SK-N-SH treated with all-trans-retinoic acid at 6 μM for 48 hours (cell line): ENCODE results near the gene ADGRV1.
"Not testable (repeated sequence)": the region's sequence is repeated elsewhere in the genome, so short reads cannot be mapped to it uniquely, and the experiment has no call there.

Source experiments
- ATAC-seq: fragments of 200-7000 bp; cut with Tn5 transposase; 3 replicates; pipeline ENCODE4 v1.9.1; 2020; ENCODE audit warnings: mild to moderate bottlenecking, moderate library complexity
- ARNTL ChIP-seq: fragments of 450-650 bp; formaldehyde crosslinking; IDR thresholded peaks from 2 replicates; pipeline ENCODE4 v1.5.0; 2020; ENCODE audit warnings: low read depth, mild to moderate bottlenecking, moderate library complexity, borderline replicate concordance
- BACH2 ChIP-seq: fragments of 250-450 bp; sonication (Bioruptor Pico); IDR thresholded peaks from 2 replicates; pipeline ENCODE4 v1.9.0; 2021; ENCODE audit warnings: mild to moderate bottlenecking, borderline replicate concordance
- CSDC2 ChIP-seq: fragments of 250-450 bp; sonication (Bioruptor Pico); IDR thresholded peaks from 2 replicates; pipeline ENCODE4 v1.5.0; 2020; ENCODE audit warnings: mild to moderate bottlenecking, moderate library complexity
- ESRRG ChIP-seq: fragments of 250-450 bp; sonication (Bioruptor Pico); IDR thresholded peaks from 2 replicates; pipeline ENCODE4 v1.6.1; 2021; ENCODE audit warnings: mild to moderate bottlenecking
- GLIS3 ChIP-seq: fragments of 250-450 bp; sonication (Bioruptor Pico); IDR thresholded peaks from 2 replicates; pipeline ENCODE4 v1.5.0; 2020; ENCODE audit warnings: mild to moderate bottlenecking, moderate library complexity
- ISL1 ChIP-seq: fragments of 250-450 bp; sonication (Bioruptor Pico); IDR thresholded peaks from 2 replicates; pipeline ENCODE4 v2.1.2; 2022; ENCODE audit warnings: mild to moderate bottlenecking, moderate library complexity
- OSR1 ChIP-seq: fragments of 250-450 bp; sonication (Bioruptor Pico); IDR thresholded peaks from 2 replicates; pipeline ENCODE4 v1.8.0; 2022; ENCODE audit warnings: moderate library complexity, mild to moderate bottlenecking, inconsistent platforms
- PPARA ChIP-seq: fragments of 250-450 bp; sonication (Bioruptor Pico); IDR thresholded peaks from 2 replicates; pipeline ENCODE4 v1.5.0; 2020; ENCODE audit warnings: mild to moderate bottlenecking, borderline replicate concordance
- SNAI2 ChIP-seq: fragments of 250-450 bp; sonication (Bioruptor Pico); IDR thresholded peaks from 2 replicates; pipeline ENCODE4 v1.5.0; 2020; ENCODE audit warnings: mild to moderate bottlenecking, moderate library complexity
- TCF4 ChIP-seq: fragments of 250-450 bp; sonication (Bioruptor Pico); IDR thresholded peaks from 2 replicates; pipeline ENCODE4 v1.8.0; 2021; ENCODE audit warnings: mild to moderate bottlenecking, moderate library complexity, borderline replicate concordance
- TOX ChIP-seq: fragments of 250-450 bp; sonication (Bioruptor Pico); IDR thresholded peaks from 2 replicates; pipeline ENCODE4 v1.8.0; 2021; ENCODE audit warnings: mild to moderate bottlenecking, moderate library complexity, borderline replicate concordance
- ZC3H10 ChIP-seq: fragments of 250-450 bp; sonication (Bioruptor Pico); IDR thresholded peaks from 2 replicates; pipeline ENCODE4 v1.5.1; 2021; ENCODE audit warnings: mild to moderate bottlenecking, moderate library complexity
- ZFP3 ChIP-seq: fragments of 250-450 bp; sonication (Bioruptor Pico); IDR thresholded peaks from 2 replicates; pipeline ENCODE4 v1.5.0; 2020; ENCODE audit warnings: mild to moderate bottlenecking, moderate library complexity
- ZFP30 ChIP-seq: fragments of 450-650 bp; formaldehyde crosslinking; IDR thresholded peaks from 2 replicates; pipeline ENCODE4 v1.5.0; 2022; ENCODE audit warnings: mild to moderate bottlenecking, moderate library complexity
- ZNF565 ChIP-seq: fragments of 450-650 bp; formaldehyde crosslinking; conservative IDR thresholded peaks from 2 replicates; pipeline ENCODE4 v1.5.0; 2020; ENCODE audit warnings: low read depth, mild to moderate bottlenecking, moderate library complexity
- ZNF70 ChIP-seq: fragments of 450-650 bp; formaldehyde crosslinking; IDR thresholded peaks from 2 replicates; pipeline ENCODE4 v1.5.0; 2020; ENCODE audit warnings: mild to moderate bottlenecking, moderate library complexity
- TF ChIP-seq, protein P1 (sequence below): fragments of 250-450 bp; sonication (Bioruptor Pico); IDR thresholded peaks from 2 replicates; pipeline ENCODE4 v1.8.0; 2021; ENCODE audit warnings: low read depth, mild to moderate bottlenecking, moderate library complexity, borderline replicate concordance
- TF ChIP-seq, protein P2 (sequence below): fragments of 250-450 bp; sonication (Bioruptor Pico); IDR thresholded peaks from 2 replicates; pipeline ENCODE4 v1.8.0; 2020; ENCODE audit warnings: mild to moderate bottlenecking, moderate library complexity, borderline replicate concordance
- TF ChIP-seq, protein P3 (sequence below): fragments of 250-450 bp; sonication (Bioruptor Pico); IDR thresholded peaks from 2 replicates; pipeline ENCODE4 v1.5.0; 2020; ENCODE audit warnings: mild to moderate bottlenecking, moderate library complexity
- TF ChIP-seq, protein P4 (sequence below): fragments of 250-450 bp; sonication (Bioruptor Pico); IDR thresholded peaks from 2 replicates; pipeline ENCODE4 v1.5.1; 2021; ENCODE audit warnings: mild to moderate bottlenecking, moderate library complexity

The ADGRV1 gene

DNA sequence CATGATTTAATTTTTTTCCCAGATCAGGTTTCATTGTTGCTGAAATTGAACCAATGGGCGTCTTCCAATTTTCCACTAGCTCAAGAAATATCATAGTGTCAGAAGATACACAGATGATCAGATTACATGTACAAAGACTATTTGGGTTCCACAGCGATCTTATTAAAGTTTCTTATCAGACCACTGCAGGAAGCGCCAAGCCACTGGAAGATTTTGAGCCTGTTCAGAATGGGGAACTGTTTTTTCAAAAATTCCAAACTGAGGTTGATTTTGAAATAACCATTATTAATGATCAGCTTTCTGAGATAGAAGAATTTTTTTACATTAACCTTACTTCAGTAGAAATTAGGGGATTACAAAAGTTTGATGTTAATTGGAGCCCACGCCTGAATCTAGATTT, 251.6 kb downstream of the ADGRV1 start:
- no peak for TF ChIP-seq ARNTL (CRISPR knock-in tag)
- TF ChIP-seq BACH2: no peak
- TF ChIP-seq, protein P1, sequence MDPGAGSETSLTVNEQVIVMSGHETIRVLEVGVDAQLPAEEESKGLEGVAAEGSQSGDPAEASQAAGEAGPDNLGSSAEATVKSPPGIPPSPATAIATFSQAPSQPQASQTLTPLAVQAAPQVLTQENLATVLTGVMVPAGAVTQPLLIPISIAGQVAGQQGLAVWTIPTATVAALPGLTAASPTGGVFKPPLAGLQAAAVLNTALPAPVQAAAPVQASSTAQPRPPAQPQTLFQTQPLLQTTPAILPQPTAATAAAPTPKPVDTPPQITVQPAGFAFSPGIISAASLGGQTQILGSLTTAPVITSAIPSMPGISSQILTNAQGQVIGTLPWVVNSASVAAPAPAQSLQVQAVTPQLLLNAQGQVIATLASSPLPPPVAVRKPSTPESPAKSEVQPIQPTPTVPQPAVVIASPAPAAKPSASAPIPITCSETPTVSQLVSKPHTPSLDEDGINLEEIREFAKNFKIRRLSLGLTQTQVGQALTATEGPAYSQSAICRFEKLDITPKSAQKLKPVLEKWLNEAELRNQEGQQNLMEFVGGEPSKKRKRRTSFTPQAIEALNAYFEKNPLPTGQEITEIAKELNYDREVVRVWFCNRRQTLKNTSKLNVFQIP (CRISPR knock-in tag): no peak
- TF ChIP-seq TCF4 (CRISPR knock-in tag): no peak
- TF ChIP-seq ISL1: no peak
- TF ChIP-seq ZFP3 (CRISPR knock-in tag): no peak
- TF ChIP-seq TOX (CRISPR knock-in tag): no peak
- TF ChIP-seq GLIS3 (CRISPR knock-in tag): no peak
- no peak for TF ChIP-seq ZNF565
- TF ChIP-seq, all 23 proteins: peak for 0
- no peak for ATAC-seq

DNA sequence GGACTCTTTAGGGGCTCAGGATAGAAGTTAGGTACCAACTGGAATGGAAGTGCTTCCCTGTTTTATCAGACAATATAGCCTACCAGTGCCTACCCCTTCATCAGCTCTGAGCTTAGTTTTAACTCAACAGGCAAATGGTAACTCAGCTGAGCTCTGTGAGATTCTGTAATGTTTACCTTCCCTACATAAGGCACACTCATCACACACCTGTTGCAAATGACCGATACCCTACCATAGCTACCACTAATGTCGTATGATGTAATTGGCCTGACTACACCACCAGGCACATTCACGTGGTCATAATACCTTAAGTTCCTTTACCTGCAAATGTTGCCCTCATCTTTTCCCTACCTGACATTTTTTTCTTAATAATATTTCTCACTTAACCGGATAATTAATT, 254.8 kb downstream of the ADGRV1 start:
- ATAC-seq: no peak
- no peak for TF ChIP-seq CSDC2 (CRISPR knock-in tag)
- TF ChIP-seq OSR1 (CRISPR knock-in tag): no peak
- TF ChIP-seq ZFP30: no peak
- TF ChIP-seq, protein P2, sequence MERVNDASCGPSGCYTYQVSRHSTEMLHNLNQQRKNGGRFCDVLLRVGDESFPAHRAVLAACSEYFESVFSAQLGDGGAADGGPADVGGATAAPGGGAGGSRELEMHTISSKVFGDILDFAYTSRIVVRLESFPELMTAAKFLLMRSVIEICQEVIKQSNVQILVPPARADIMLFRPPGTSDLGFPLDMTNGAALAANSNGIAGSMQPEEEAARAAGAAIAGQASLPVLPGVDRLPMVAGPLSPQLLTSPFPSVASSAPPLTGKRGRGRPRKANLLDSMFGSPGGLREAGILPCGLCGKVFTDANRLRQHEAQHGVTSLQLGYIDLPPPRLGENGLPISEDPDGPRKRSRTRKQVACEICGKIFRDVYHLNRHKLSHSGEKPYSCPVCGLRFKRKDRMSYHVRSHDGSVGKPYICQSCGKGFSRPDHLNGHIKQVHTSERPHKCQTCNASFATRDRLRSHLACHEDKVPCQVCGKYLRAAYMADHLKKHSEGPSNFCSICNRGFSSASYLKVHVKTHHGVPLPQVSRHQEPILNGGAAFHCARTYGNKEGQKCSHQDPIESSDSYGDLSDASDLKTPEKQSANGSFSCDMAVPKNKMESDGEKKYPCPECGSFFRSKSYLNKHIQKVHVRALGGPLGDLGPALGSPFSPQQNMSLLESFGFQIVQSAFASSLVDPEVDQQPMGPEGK (CRISPR knock-in tag): no peak
- TF ChIP-seq TCF4 (CRISPR knock-in tag): no peak
- TF ChIP-seq, protein P3, sequence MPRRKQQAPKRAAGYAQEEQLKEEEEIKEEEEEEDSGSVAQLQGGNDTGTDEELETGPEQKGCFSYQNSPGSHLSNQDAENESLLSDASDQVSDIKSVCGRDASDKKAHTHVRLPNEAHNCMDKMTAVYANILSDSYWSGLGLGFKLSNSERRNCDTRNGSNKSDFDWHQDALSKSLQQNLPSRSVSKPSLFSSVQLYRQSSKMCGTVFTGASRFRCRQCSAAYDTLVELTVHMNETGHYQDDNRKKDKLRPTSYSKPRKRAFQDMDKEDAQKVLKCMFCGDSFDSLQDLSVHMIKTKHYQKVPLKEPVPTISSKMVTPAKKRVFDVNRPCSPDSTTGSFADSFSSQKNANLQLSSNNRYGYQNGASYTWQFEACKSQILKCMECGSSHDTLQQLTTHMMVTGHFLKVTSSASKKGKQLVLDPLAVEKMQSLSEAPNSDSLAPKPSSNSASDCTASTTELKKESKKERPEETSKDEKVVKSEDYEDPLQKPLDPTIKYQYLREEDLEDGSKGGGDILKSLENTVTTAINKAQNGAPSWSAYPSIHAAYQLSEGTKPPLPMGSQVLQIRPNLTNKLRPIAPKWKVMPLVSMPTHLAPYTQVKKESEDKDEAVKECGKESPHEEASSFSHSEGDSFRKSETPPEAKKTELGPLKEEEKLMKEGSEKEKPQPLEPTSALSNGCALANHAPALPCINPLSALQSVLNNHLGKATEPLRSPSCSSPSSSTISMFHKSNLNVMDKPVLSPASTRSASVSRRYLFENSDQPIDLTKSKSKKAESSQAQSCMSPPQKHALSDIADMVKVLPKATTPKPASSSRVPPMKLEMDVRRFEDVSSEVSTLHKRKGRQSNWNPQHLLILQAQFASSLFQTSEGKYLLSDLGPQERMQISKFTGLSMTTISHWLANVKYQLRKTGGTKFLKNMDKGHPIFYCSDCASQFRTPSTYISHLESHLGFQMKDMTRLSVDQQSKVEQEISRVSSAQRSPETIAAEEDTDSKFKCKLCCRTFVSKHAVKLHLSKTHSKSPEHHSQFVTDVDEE (CRISPR knock-in tag): no peak
- no peak for TF ChIP-seq ZNF70 (CRISPR knock-in tag)
- TF ChIP-seq ESRRG (CRISPR knock-in tag): no peak
- TF ChIP-seq, protein P4, sequence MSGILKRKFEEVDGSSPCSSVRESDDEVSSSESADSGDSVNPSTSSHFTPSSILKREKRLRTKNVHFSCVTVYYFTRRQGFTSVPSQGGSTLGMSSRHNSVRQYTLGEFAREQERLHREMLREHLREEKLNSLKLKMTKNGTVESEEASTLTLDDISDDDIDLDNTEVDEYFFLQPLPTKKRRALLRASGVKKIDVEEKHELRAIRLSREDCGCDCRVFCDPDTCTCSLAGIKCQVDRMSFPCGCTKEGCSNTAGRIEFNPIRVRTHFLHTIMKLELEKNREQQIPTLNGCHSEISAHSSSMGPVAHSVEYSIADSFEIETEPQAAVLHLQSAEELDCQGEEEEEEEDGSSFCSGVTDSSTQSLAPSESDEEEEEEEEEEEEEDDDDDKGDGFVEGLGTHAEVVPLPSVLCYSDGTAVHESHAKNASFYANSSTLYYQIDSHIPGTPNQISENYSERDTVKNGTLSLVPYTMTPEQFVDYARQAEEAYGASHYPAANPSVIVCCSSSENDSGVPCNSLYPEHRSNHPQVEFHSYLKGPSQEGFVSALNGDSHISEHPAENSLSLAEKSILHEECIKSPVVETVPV: no peak
- TF ChIP-seq ISL1: no peak
- no peak for TF ChIP-seq ZFP3 (CRISPR knock-in tag)
- no peak for TF ChIP-seq SNAI2 (CRISPR knock-in tag)
- TF ChIP-seq BACH2: no peak
- no peak for TF ChIP-seq ZC3H10 (CRISPR knock-in tag)
- TF ChIP-seq, protein P1 (CRISPR knock-in tag): no peak
- TF ChIP-seq TOX (CRISPR knock-in tag): no peak
- no peak for TF ChIP-seq GLIS3 (CRISPR knock-in tag)
- TF ChIP-seq, all 23 proteins: peak for 0

DNA sequence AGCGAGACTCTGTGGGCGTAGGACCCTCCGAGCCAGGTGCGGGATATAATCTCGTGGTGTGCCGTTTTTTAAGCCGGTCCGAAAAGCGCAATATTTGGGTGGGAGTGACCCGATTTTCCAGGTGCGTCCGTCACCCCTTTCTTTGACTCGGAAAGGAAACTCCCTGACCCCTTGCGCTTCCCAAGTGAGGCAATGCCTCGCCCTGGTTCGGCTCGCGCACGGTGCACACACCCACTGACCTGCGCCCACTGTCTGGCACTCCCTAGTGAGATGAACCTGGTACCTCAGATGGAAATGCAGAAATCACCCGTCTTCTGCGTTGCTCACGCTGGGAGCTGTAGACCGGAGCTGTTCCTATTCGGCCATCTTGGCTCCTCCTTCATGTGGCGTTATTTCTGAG, 263.5 kb downstream of the ADGRV1 start:
- not testable (repeated sequence) for ATAC-seq

DNA sequence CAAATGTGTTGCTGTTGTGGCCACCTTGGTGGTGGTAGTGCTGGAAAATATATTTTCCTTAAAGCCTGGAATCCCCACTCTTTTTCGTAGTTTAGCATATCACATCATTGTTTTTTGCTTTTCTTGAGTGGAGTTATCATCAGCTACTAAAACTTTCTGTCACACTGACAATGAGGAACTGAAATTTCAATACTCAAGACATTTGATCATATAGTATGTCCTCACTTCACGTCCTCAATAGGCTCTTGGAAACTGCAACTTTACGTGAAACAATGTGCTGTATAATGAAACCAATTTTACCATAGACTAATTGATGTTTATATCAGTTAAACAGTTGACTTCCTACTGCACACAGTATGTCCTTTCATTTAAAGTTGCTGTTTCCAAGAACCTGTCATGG, 265.8 kb downstream of the ADGRV1 start:
- no peak for TF ChIP-seq PPARA (CRISPR knock-in tag)
- TF ChIP-seq, protein P2 (CRISPR knock-in tag): no peak
- no peak for TF ChIP-seq SNAI2 (CRISPR knock-in tag)
- TF ChIP-seq, protein P4: no peak
- TF ChIP-seq, all 23 proteins: peak for 0
- ATAC-seq: no peak
